GM19351 (cell line): ENCODE results near the gene DYNC1I1.

Experiments used
- ATAC-seq: cut with Tn5 transposase; IDR thresholded peaks from one replicate; pipeline ENCODE4 v1.9.1; 2021; ENCODE audit warnings: mild to moderate bottlenecking, moderate library complexity; ENCODE audit not compliant: unreplicated experiment

DYNC1I1 gene

GRCh38 chr7:96014617-96015016, 242.3 kb downstream of the DYNC1I1 start:
- ATAC-seq = no peak

GRCh38 chr7:96016056-96016586, 243.8 kb downstream of the DYNC1I1 start:
- no peak for ATAC-seq

- ATAC-seq = no peak
Observed at GRCh38 chr7:96016735-96017134, 244.4 kb downstream of the DYNC1I1 start.

- ATAC-seq = no peak
Observed at GRCh38 chr7:96017877-96018276, 245.5 kb downstream of the DYNC1I1 start.

- no peak for ATAC-seq
Observed at GRCh38 chr7:96021568-96021967, 249.2 kb downstream of the DYNC1I1 start.

GRCh38 chr7:96023387-96023786, 251.0 kb downstream of the DYNC1I1 start:
- no peak for ATAC-seq

- ATAC-seq = no peak
Observed at GRCh38 chr7:96026010-96026409, 253.7 kb downstream of the DYNC1I1 start.

- ATAC-seq = no peak
Observed at GRCh38 chr7:96026611-96027010, 254.3 kb downstream of the DYNC1I1 start.

GRCh38 chr7:96028729-96029128, 256.4 kb downstream of the DYNC1I1 start:
- no peak for ATAC-seq

GRCh38 chr7:96033009-96033598, 260.8 kb downstream of the DYNC1I1 start:
- no peak for ATAC-seq

- ATAC-seq = no peak
Observed at GRCh38 chr7:96034940-96035727, 262.8 kb downstream of the DYNC1I1 start.

- no peak for ATAC-seq
Observed at GRCh38 chr7:96040250-96040772, 268.0 kb downstream of the DYNC1I1 start.

- ATAC-seq = no peak
Observed at GRCh38 chr7:96041171-96041570, 268.8 kb downstream of the DYNC1I1 start.

GRCh38 chr7:96045181-96045580, 272.8 kb downstream of the DYNC1I1 start:
- ATAC-seq = no peak

- ATAC-seq = no peak
Observed at GRCh38 chr7:96045919-96046318, 273.6 kb downstream of the DYNC1I1 start.

- no peak for ATAC-seq
Observed at GRCh38 chr7:96052289-96052688, 279.9 kb downstream of the DYNC1I1 start.

GRCh38 chr7:96052860-96053470, 280.6 kb downstream of the DYNC1I1 start:
- ATAC-seq = no peak

GRCh38 chr7:96055717-96056116, 283.4 kb downstream of the DYNC1I1 start:
- ATAC-seq = no peak

- ATAC-seq = no peak
Observed at GRCh38 chr7:96059075-96059474, 286.7 kb downstream of the DYNC1I1 start.

GRCh38 chr7:96061009-96061408, 288.7 kb downstream of the DYNC1I1 start:
- no peak for ATAC-seq

GRCh38 chr7:96061844-96062243, 289.5 kb downstream of the DYNC1I1 start:
- no peak for ATAC-seq

GRCh38 chr7:96067321-96067720, 295.0 kb downstream of the DYNC1I1 start:
- ATAC-seq = no peak
